B cell (primary cell): ENCODE data around the gene GRM4.

Experiments
- CTCF ChIP-seq: fragments of 200-600 bp; IDR thresholded peaks from one replicate; pipeline ENCODE4 v1.8.0; 2022; ENCODE audit warnings: antibody characterized with exemption, mild to moderate bottlenecking
- EZH2 ChIP-seq: IDR thresholded peaks from 2 replicates; pipeline ENCODE4 v1.6.1; 2012; ENCODE audit warnings: borderline replicate concordance, low read depth, mild to moderate bottlenecking, moderate library complexity, low read length; ENCODE audit not compliant: insufficient read depth, poor library complexity, severe bottlenecking

DNA sequence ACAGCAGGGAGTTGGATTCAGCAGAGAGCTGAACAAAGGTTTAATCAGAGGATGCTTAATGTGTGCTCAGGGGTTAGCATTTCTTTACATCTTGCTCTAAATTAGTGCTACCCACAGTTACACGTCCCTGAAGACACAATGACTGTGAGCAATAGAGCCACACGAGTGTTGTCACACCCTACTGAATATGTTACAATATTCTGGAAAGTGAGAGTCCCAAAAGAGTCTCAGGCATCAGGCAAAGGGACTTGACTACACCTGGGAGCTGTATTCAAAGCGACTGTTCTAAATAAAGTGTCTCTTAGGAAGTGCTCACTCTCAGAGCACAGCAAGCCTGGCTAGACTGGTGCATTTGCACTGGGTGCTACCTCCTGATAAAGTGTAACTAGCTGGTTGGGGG lies 108.7 kb downstream of the GRM4 start:
- TF ChIP-seq CTCF: no peak
- TF ChIP-seq EZH2: no peak
